PC-9 (cell line): ENCODE data around the gene KCNH1. TPM values are rescaled to one million over a fixed set of nuclear protein-coding genes. Genes with fewer than 3 reads are reported as not detected.
"Not testable (repeated sequence)": the region's sequence is repeated elsewhere in the genome, so short reads cannot be mapped to it uniquely, and the experiment has no call there.

Experiments
- BruUV-seq: library from RNA; stranded (reverse); fragments of 400-500 nt; replicated peaks from 2 replicates; lab custom pipeline; 2021; lab: Mats Ljungman, UMichigan
- CTCF ChIA-PET: fragments of 300-600 bp; sonication (Branson Sonifier 250); formaldehyde crosslinking; loops from one replicate; lab custom pipeline; 2022; ENCODE audit warnings: antibody characterized with exemption; lab: Charles Lee
- POLR2A ChIA-PET: fragments of 300-600 bp; sonication (Branson Sonifier 250); formaldehyde crosslinking; loops from one replicate; lab custom pipeline; 2022; ENCODE audit warnings: antibody characterized with exemption; ENCODE audit not compliant: unreplicated experiment; lab: Charles Lee
- DNase-seq, 2 experiments: peaks; one replicate each; pipeline versions ENCODE4 v3.0.0 to v3.0.0-alpha.2; 2015 to 2022; ENCODE audit warnings: mixed read lengths in 1 of 2
- H2AFZ ChIP-seq: fragments of 200-600 bp; sonication (generic); 2 replicates; pipeline ENCODE4 v1.8.1; 2017; ENCODE audit warnings: antibody characterized with exemption
- H3F3A ChIP-seq: fragments of 200-600 bp; sonication (generic); 2 replicates; pipeline ENCODE4 v1.8.1; 2017; ENCODE audit warnings: antibody characterized with exemption, mild to moderate bottlenecking, low read depth; ENCODE audit not compliant: insufficient read depth
- H3K27ac ChIP-seq: fragments of 200-600 bp; sonication (generic); 2 replicates; pipeline ENCODE4 v1.6.1; 2016; ENCODE audit warnings: mixed run types
- H3K27me3 ChIP-seq: fragments of 200-600 bp; sonication (generic); 2 replicates; pipeline ENCODE4 v1.6.1; 2016; ENCODE audit warnings: low read depth, mixed run types; ENCODE audit not compliant: insufficient read depth
- H3K36me3 ChIP-seq: fragments of 200-600 bp; sonication (generic); 2 replicates; pipeline ENCODE4 v1.6.1; 2016; ENCODE audit warnings: low read depth, mixed run types
- H3K4me1 ChIP-seq: fragments of 200-600 bp; sonication (generic); replicated peaks from 2 replicates; pipeline ENCODE4 v1.6.1; 2016; ENCODE audit warnings: mixed run types; ENCODE audit not compliant: insufficient read depth
- H3K4me2 ChIP-seq: fragments of 200-600 bp; sonication (generic); 2 replicates; pipeline ENCODE4 v1.6.1; 2017; ENCODE audit warnings: mixed run types
- H3K4me3 ChIP-seq: fragments of 200-600 bp; sonication (generic); 2 replicates; pipeline ENCODE4 v1.6.1; 2016; ENCODE audit warnings: mixed run types
- H3K79me2 ChIP-seq: fragments of 200-600 bp; sonication (generic); 2 replicates; pipeline ENCODE4 v1.6.1; 2017; ENCODE audit warnings: low read depth, mixed run types
- H3K9me2 ChIP-seq: fragments of 200-600 bp; sonication (generic); 2 replicates; pipeline ENCODE4 v1.8.1; 2017; ENCODE audit warnings: mild to moderate bottlenecking; ENCODE audit not compliant: insufficient read depth
- H3K9me3 ChIP-seq: fragments of 200-600 bp; sonication (generic); 2 replicates; pipeline ENCODE4 v1.8.1; 2016; ENCODE audit warnings: low read depth; ENCODE audit not compliant: insufficient read depth
- H4K20me1 ChIP-seq: fragments of 200-600 bp; sonication (generic); 2 replicates; pipeline ENCODE4 v1.8.1; 2017; ENCODE audit not compliant: insufficient read depth
- CTCF ChIP-seq: fragments of 200-600 bp; sonication (generic); conservative IDR thresholded peaks from 2 replicates; pipeline ENCODE4 v1.6.1; 2017; ENCODE audit warnings: mixed run types, antibody characterized with exemption, mild to moderate bottlenecking, moderate library complexity
- EZH2 ChIP-seq: fragments of 200-600 bp; sonication (generic); IDR thresholded peaks from 2 replicates; pipeline ENCODE4 v1.8.0; 2017; ENCODE audit warnings: antibody characterized with exemption, low read depth
- intact Hi-C: fragments of 100-400 bp; cut with micrococcal nuclease; formaldehyde crosslinking; loops from one replicate; pipeline ENCODE4 v1.10.0; 2022; ENCODE audit not compliant: unreplicated experiment
- total RNA-seq: library from RNA; stranded (reverse); gene quantifications from 2 replicates; pipeline ENCODE4 v1.2.3, GENCODE V29; 2021

KCNH1 gene
- total RNA-seq, 1 experiment from 2014 or later: not detected

- Histone ChIP-seq H3K79me2 (no peaks in the 10 kb centered on the region), H3K4me3 (no peak overlapping the region), H3K4me2 (no peak overlapping the region), H3K9me3 (no peaks in the 10 kb centered on the region), H4K20me1 (no peaks in the 10 kb centered on the region), H2AFZ (no peak overlapping the region), H3F3A (no peaks in the 10 kb centered on the region), H3K27me3 (peaks cover 20% of the 10 kb centered on the region), H3K4me1 (no peaks in the 10 kb centered on the region), H3K36me3 (no peaks in the 10 kb centered on the region), H3K9me2 (no peaks in the 10 kb centered on the region; the same call in 1 of the 2 replicates), H3K27ac (no peak overlapping the region)
- ChIA-PET POLR2A (no interaction called here), CTCF (no interaction called here)
- no peak for DNase-seq
- no TSS peak for BruUV-seq
- intact Hi-C loops: no loop called here
- no peak for TF ChIP-seq EZH2
- TF ChIP-seq CTCF: no peak
Observed at GRCh38 chr1:211007830-211008229, 126.1 kb downstream of the KCNH1 start.

- H3K9me3 ChIP-seq, intact Hi-C loops, H3K4me3 ChIP-seq, CTCF ChIA-PET, H3K79me2 ChIP-seq, DNase-seq, H2AFZ ChIP-seq, H3K4me1 ChIP-seq, H4K20me1 ChIP-seq, H3K27ac ChIP-seq, H3K4me2 ChIP-seq, H3K27me3 ChIP-seq, POLR2A ChIA-PET, H3K9me2 ChIP-seq, H3F3A ChIP-seq, H3K36me3 ChIP-seq, BruUV-seq: not testable (repeated sequence)
Observed at GRCh38 chr1:210995931-210996330, 138.0 kb downstream of the KCNH1 start.

- Histone ChIP-seq H3K79me2 (no peaks in the 10 kb centered on the region), H3K9me3 (no peaks in the 10 kb centered on the region), H3K27ac (no peak overlapping the region), H3K27me3 (no peaks in the 10 kb centered on the region), H3K4me2 (no peak overlapping the region), H2AFZ (no peak overlapping the region), H3F3A (no peaks in the 10 kb centered on the region), H3K36me3 (no peaks in the 10 kb centered on the region), H3K9me2 (no peaks in the 10 kb centered on the region; the same call in 1 of the 2 replicates), H3K4me3 (no peak overlapping the region), H4K20me1 (no peaks in the 10 kb centered on the region), H3K4me1 (no peaks in the 10 kb centered on the region)
- ChIA-PET CTCF (no interaction called here), POLR2A (no interaction called here)
- no TSS peak for BruUV-seq
- TF ChIP-seq EZH2: no peak
- no peak for TF ChIP-seq CTCF
- DNase-seq: no peak
- intact Hi-C loops: no loop called here
Observed at GRCh38 chr1:210992837-210993236, 141.1 kb downstream of the KCNH1 start.

GRCh38 chr1:210989905-210990304, 144.0 kb downstream of the KCNH1 start:
- H3F3A ChIP-seq: no peaks in the 10 kb centered on the region
- H2AFZ ChIP-seq: no peak overlapping the region
- intact Hi-C loops: loop anchor here (1.0 kb wide), 1 partner anchor 38 kb away; no protein-coding TSS in a partner anchor
- H4K20me1 ChIP-seq: no peaks in the 10 kb centered on the region
- no peak overlapping the region for H3K27ac ChIP-seq
- TF ChIP-seq EZH2: no peak
- no peak for TF ChIP-seq CTCF
- no peaks in the 10 kb centered on the region for H3K4me1 ChIP-seq
- H3K9me3 ChIP-seq: no peaks in the 10 kb centered on the region
- POLR2A ChIA-PET: no interaction called here
- H3K9me2 ChIP-seq: no peaks in the 10 kb centered on the region; the same call in 1 of the 2 replicates
- no TSS peak for BruUV-seq
- H3K4me2 ChIP-seq: no peak overlapping the region
- no peak for DNase-seq
- H3K79me2 ChIP-seq: no peaks in the 10 kb centered on the region
- no peaks in the 10 kb centered on the region for H3K27me3 ChIP-seq
- H3K4me3 ChIP-seq: no peak overlapping the region
- CTCF ChIA-PET: no interaction called here
- no peaks in the 10 kb centered on the region for H3K36me3 ChIP-seq
